ENCODE measurements around the gene HLCS.

HLCS gene

DNA sequence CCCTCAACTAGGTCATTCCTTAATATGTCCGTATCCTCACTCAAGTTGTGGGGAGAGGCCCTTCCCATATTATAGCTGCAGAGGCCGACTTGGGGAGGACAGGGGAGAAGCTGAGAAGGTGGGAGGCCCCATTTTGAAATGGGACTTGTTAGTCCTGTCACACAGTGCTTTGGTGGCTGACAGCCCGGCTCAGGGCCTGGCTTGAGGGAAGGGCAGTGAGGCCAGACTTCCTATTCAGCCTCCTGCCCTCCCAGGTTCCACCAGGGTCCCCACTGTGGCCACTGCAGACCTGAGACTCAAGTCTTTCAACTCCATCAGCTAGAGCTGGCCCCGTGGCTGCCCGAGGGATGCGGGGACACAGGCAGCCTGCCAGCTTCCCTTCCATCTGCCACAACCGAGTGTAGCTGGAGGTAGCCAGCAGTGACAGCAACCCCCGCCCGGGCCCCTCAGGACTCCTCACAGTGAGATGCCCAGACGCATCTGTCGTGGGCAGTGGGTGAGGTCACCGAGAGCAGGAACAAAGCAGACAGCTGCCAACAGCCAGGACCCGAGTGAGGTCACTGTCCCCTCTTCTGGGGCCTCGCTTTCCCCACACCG is 230.6 kb downstream of the HLCS start:
- no peak for DNase-seq

DNA sequence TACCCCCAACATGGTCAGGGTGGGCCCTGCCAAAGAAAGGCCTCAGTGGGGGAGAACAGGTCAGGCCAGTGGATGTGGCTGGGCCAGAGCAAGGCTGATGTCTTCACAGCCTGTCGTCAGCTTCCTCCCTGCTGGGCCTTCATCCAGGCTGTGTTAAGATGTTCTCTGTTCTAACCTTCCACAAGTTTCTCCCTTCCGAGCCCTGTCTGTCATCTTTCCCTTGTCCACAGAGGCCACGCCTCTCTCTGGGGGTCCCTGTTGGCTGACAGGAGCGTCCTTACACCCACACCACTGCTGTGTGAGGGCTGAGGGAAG is 231.3 kb downstream of the HLCS start:
- DNase-seq, result no peak

- DNase-seq, result no peak
Observed at GRCh38 chr21:36734367-36735200, 231.9 kb downstream of the HLCS start.

DNA sequence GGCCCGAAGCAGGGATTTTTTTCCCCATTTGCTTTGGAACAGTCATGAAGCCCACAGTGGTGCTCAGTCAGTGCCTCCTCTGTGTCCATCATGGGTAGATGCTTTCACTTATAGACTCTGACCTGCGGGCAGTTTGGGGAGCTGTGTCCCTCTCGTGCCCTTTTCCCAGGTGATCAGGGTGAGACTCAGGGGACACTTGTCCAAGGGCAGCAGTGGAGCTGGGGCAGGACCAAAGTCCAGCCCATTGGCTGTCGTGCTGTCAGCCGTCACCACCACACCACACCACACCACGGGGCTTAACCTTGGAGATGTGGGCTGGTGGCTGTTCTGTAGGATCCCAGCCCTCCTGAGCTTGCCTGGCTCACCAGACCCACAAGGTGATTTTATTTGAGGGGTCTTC is 232.6 kb downstream of the HLCS start:
- no peak for DNase-seq

DNA sequence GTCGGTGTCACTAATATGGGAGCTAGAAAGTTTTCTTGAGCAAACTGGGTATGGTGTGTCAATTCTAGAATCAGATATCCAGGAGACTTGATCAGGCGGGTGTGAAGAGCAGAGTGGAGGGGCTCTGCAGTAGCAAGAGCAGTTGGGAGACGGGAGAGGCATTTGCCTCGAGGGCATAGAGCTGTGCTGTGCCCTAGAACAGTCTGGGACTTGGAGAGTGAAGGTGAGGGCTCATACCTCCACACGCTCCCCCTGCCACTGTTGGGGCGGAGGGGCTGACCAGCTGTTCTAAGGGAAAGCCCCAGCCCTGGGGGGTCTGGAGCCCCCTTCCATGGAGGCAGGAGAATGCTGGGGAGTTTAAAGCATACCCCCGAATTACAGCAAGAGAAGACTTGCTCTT is 233.7 kb downstream of the HLCS start:
- DNase-seq, result no peak

DNA sequence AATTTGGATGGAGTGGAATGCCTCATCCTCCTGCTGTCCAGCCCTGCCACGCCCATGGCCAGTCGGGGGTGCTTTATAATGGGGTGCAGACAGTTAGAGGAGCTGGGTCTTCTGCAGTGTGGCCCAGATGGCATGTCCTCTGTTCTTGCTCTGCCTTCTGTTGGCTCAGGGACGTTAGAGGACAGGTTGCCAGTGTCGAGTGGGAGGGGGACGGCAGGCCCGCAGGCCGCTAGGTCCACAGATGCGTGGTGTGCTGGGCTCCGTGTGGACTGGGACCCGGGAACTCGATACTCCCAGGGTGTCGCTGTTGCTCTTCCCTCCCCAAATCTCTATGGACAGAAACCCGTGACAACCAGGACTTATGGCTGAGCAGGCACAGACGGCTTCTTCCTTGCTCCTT is 234.3 kb downstream of the HLCS start:
- DNase-seq, result no peak

- DNase-seq, result no peak
Observed at GRCh38 chr21:36730291-36731281, 235.9 kb downstream of the HLCS start.

- DNase-seq, result no peak
Observed at GRCh38 chr21:36729310-36729970, 237.0 kb downstream of the HLCS start.

DNA sequence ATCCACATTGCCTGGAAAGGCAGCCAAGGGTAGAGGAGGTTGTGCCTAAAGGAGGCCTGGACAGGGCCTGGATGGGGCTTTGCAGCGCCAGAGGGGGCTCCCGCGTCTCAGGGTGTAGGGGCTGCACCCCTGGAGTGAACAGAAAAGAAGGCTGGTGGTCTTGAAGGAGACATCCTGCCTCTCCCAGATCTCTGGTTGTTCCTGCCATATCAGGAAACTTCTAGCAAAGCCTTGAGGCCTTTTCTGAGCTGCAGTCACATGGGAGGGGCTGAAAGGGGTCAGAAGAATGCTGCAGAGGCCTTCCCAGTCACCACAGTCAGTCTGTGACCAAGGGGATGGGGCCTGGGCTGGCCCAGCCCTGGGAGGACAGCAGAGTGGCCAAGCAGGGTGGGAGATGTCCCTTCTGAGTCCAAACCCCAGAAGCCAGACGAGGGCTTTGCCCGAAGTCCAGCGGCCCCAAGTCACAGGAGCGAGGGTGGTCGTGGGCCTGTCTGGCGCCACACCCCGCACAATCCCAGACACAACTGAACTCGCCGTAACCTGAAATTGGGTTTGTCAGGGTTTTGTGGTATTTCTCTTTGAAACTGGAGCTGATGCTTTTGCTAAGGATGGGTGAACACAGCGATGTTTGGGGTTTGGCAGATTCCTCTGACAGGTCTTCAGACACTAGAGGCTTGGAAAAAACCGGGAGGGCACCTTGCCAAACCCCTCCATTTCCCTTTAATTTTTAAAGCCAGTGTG is 237.9 kb downstream of the HLCS start:
- DNase-seq, result no peak

DNA sequence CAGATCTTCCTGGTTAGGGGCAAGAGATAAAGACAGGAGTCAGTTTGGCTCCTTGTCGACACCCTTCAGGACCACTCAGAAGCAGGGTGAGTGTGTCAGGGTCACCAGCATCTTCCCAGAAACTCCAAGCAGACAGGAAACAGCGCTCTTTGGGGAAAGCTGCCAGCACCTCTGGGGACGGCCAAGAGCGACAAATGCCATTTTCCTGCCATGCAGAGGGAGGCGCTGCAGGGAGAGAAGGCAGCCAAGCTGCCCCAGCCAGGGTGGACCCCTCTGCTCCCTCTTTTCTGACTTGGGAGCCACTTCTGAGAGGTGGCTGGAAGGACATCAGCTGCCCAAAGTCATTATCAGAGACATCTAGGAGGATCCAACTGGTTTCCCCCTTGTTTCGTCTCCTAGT is 238.6 kb downstream of the HLCS start:
- DNase-seq, result no peak

- DNase-seq, result no peak
Observed at GRCh38 chr21:36725793-36726386, 240.6 kb downstream of the HLCS start.

DNA sequence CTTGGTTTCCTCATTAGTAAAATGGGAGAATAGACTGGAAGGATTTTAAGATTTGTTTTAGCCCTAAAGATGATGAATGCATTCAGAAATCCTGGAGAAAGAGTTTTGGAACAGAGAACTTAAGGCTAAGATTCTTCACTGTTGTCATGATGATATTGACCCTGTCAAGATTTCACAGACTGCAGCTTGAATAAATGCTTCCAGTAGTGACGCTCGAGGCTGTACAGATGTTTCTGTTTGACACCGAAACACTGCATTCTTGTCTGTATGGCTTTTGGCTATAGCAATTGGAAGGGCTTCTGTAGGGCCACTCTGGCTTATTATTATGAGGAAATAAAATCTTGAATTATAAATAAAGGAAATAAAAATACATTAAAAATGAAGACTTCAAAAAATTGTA is 241.8 kb downstream of the HLCS start:
- DNase-seq, result no peak

DNA sequence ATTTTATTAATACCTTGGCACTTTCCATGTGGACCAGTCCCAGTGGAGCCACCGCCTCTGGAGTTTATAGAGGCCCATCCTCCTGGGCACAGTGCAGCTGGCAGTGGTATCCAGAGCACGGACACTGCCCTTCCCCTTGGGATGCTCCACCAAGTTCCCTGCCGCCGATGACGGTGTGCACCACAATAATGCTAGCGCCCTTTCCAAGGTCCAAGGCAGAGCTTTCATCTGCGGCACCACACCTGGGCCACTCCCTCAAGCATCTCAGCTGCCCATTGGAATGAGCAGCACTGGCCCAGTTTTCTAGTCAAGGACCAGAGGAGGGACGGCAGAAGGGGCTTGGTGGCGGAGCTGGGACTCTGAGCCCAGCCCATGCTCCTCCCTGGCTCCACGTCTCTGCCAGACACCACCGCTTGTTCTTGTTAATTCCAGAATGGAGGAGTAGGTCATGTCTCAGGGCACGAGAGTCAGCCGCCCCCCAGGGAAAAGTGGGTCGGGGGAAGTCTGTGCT is 243.0 kb downstream of the HLCS start:
- no peak for DNase-seq

- DNase-seq, result no peak
Observed at GRCh38 chr21:36722370-36723368, 243.8 kb downstream of the HLCS start.

DNA sequence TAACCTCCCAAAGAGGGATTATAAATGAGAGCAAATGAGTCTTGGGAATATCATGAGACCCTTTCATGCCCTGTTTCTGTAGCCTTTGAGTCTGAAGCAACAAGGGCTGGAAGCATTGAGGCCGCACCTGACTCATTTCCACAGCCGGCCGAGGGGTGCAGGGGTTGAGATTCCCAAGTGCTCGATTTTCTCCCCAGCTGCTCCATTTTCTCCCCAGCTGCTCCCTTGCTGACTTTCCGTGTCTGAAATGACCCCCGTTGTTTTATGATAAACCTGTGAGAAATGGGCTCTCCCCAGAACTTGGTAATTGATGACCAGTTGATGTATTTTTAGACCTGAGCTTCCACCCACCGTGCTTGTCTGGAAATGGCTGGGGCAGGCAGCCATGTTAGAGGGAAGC is 244.7 kb downstream of the HLCS start:
- no peak for DNase-seq

DNA sequence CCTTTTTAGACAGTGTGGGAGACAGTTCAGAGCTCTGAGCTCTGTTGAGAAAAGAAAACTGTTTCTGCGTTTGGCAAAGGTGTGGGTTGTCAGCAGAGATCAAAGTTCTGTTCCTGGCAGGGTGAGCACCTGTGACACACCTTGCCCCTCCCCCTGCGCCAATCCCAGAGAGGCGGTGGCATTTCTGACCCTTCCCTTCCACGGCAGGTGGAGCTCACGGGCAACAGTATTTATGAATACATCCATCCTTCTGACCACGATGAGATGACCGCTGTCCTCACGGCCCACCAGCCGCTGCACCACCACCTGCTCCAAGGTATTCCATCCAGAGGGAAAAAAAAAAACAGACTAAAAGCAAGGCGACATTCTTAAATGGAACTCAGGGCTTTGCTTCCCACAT is 246.9 kb downstream of the HLCS start:
- DNase-seq, result no peak

DNA sequence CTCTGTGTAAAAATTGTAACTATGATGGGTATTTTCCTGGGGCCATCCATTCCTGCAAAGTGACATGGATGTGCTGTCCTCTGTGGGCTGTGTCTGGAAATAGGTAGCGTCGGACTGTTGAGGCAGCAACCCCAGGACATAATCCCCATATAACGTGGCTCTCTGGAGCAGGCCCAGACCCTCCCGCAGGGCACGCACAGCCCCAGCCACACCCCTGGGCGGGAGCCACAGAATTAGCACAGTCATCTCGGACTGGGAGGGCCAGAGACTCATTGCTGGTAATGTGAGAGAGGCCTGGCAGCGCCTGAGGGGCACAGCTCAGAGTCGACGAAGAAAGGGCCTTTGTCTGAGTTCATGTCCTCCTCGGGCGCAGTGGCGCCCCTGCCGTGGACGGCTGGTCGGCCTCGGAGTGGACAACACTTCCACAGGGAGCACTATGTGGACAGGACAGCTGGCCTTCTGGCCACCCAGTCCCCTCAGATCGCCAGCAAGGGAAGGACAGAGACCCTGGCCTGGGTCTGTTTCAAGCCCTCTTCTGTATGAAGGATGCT is 247.4 kb downstream of the HLCS start:
- DNase-seq, result no peak

DNA sequence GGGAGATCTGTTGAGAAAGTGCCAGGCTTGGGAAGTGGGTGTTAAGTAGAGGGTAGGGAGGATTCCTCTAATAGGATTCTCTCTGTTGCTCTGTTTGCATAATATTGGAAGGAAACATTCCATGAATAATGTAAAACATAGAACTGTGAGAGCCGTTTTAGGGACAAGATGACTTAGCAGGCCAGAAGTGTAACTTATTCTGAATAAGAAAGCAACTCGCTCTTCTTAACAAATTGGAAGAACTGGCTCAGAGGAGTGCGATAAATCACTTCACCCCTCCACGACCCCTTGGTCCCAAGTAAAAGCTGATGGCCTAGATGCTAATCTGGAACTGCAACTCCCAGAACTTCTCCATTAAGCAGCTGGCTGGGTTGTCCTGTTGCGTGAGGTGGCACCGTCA is 248.5 kb downstream of the HLCS start:
- no peak for DNase-seq

DNA sequence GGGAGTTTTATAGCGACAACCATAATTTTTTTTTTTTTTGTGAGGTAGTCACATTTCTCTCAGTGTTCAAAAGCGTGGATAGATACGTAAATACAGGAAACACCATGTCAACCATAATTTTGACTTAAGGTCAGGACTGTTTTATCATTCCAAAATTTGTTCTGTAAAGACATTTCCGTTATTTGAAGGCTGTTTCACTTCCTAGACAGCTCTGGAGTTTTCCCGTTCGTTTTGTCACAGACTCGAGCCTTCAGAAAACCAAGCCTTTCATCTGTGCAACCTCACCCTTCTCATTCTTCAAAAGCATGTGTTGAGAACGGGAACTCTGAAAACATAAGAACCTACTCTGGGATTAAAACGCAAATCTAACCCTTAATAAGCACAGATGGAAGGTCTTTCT is 249.6 kb downstream of the HLCS start:
- DNase-seq, result no peak

- no peak for DNase-seq
Observed at GRCh38 chr21:36716387-36716786, 250.1 kb downstream of the HLCS start.

All from NCI-H1417 treated with DMSO at 0.1 percent for 48 hours (cell line).